MG63 (cell line): ENCODE measurements around the gene RFPL3. TPM values are rescaled to one million over a fixed set of nuclear protein-coding genes. Genes with fewer than 3 reads are reported as not detected.

Source experiments
- total RNA-seq: library from RNA; depleted of rRNA; stranded (reverse); fragments of >200 nt; shearing (Covaris generic); gene quantifications from 2 replicates; pipeline ENCODE4 v1.2.3, GENCODE V29; 2014; ENCODE audit warnings: low replicate concordance; rRNA removed

RFPL3 gene
- total RNA-seq, 1 experiment from 2014 or later, result not detected

Other genes with a start within 250 kb of the RFPL3 start
- not detected in 2 replicates for gene C22orf42, start 198.6 kb upstream of the RFPL3 start, total RNA-seq
- gene RFPL2, start 152.8 kb upstream of the RFPL3 start, total RNA-seq, result not detected in 2 replicates
- not detected in 2 replicates for gene SLC5A4, start 102.5 kb upstream of the RFPL3 start, total RNA-seq
- 155 and 179 TPM in 2 replicates for gene RTCB, start 54.4 kb downstream of the RFPL3 start, total RNA-seq
- not detected in 2 replicates for gene BPIFC, start 106.6 kb downstream of the RFPL3 start, total RNA-seq
- gene FBXO7, start 116.9 kb downstream of the RFPL3 start, total RNA-seq, result 66.8 and 97.9 TPM in 2 replicates